ENCODE data around the gene SPECC1.

The SPECC1 gene

GRCh38 chr17:20039037-20039436, 29.9 kb downstream of the SPECC1 start:
- no peak overlapping the region for H3K4me3 ChIP-seq (ENCODE audit: low read depth, low read length)
- no peak for DNase-seq (ENCODE audit: low read depth)
- no peak for TF ChIP-seq CTCF (IDR thresholded peaks at IDR 0.05; ENCODE audit: control insufficient read depth, extremely low read depth, insufficient read depth)

- H3K4me3 ChIP-seq (ENCODE audit: low read depth, low read length) = no peak overlapping the region
- no peak for DNase-seq (ENCODE audit: low read depth)
- TF ChIP-seq CTCF (IDR thresholded peaks at IDR 0.05; ENCODE audit: control insufficient read depth, extremely low read depth, insufficient read depth) = no peak
These were observed 31.1 kb downstream of the SPECC1 start for GRCh38 chr17:20040216-20040615.

- no peak overlapping the region for H3K4me3 ChIP-seq (ENCODE audit: low read depth, low read length)
- DNase-seq (ENCODE audit: low read depth) = no peak
- TF ChIP-seq CTCF (IDR thresholded peaks at IDR 0.05; ENCODE audit: control insufficient read depth, extremely low read depth, insufficient read depth) = no peak
These were observed 33.9 kb downstream of the SPECC1 start for GRCh38 chr17:20043021-20043420.

- TF ChIP-seq CTCF (IDR thresholded peaks at IDR 0.05; ENCODE audit: control insufficient read depth, extremely low read depth, insufficient read depth) = no peak
- no peak for DNase-seq (ENCODE audit: low read depth)
- H3K4me3 ChIP-seq (ENCODE audit: low read depth, low read length) = no peak overlapping the region
These were observed 36.3 kb downstream of the SPECC1 start for GRCh38 chr17:20045476-20045875.

- no peak for DNase-seq (ENCODE audit: low read depth)
- no peak overlapping the region for H3K4me3 ChIP-seq (ENCODE audit: low read depth, low read length)
- no peak for TF ChIP-seq CTCF (IDR thresholded peaks at IDR 0.05; ENCODE audit: control insufficient read depth, extremely low read depth, insufficient read depth)
These were observed 37.5 kb downstream of the SPECC1 start for GRCh38 chr17:20046629-20047028.

- no peak overlapping the region for H3K4me3 ChIP-seq (ENCODE audit: low read depth, low read length)
- no peak for DNase-seq (ENCODE audit: low read depth)
These were observed 42.5 kb downstream of the SPECC1 start for GRCh38 chr17:20051624-20052023.

More at GRCh38 chr17:20051624-20052023, 42.5 kb downstream of the SPECC1 start:
- no peak for TF ChIP-seq CTCF (IDR thresholded peaks at IDR 0.05; ENCODE audit: control insufficient read depth, extremely low read depth, insufficient read depth)
